ENCODE data around the gene PDLIM3. TPM values are rescaled to one million over a fixed set of nuclear protein-coding genes. Genes with fewer than 3 reads are reported as not detected.

The PDLIM3 gene
- total RNA-seq, 5 donors from 2014 or later (not counting 1 experiment from before 2014, with no cell fraction given), result 0.23 to 0.63 (median 0.63) TPM; not detected in 2

DNA sequence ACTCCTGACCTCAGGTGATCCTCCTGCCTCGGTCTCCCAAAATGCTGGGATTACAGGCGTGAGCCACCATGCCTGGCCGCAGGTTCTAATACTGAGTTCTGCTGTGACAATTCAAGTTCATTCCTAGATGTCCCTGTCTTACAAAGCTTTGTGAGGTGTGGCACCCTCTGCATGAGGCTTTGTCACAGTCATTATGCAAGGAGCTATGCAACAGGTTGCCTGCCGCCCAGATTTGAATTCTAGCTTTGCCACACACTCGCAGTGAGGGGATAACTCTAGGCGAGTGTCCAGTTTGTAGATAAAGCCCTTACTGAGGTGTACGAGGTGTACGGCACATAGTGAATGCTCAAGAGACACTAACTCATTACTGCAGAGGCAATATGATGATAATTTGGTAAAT, 67.3 kb downstream of the PDLIM3 start:
- DNase-seq (no peak), ATAC-seq (replicated peaks in 1 of 4) (no peak)
- Mint-ChIP-seq H3K4me3 (no peak overlapping the region), H3K9me3 (no peaks in the 10 kb centered on the region), H3K4me1 (peaks cover 2 to 20% (median 15%) of the 10 kb centered on the region in 3 donors), H3K36me3 (no peaks in the 10 kb centered on the region), H3K27ac (no peak overlapping the region), H3K27me3 (no peaks in the 10 kb centered on the region)
- no peak overlapping the region for H3K4me3 ChIP-seq (ENCODE audit: control insufficient read depth in 1 of 2, extremely low read depth in 1 of 2, low read length in 1 of 2)
- POLR2A ChIA-PET, result interaction anchor here in 1 of 2 donors (0.5 kb wide), 1 partner anchor 266 kb away, joined by 3 read pairs; no protein-coding TSS in a partner anchor
- H3K9me3 ChIP-seq, result no peaks in the 10 kb centered on the region
- peaks cover 6 to 16% of the 10 kb centered on the region in 2 experiments for H3K4me1 ChIP-seq (ENCODE audit: control insufficient read depth in 1 of 2, extremely low read depth in 1 of 2, insufficient read depth in 2 of 2, low read length in 2 of 2)
- no peaks in the 10 kb centered on the region for H3K36me3 ChIP-seq (ENCODE audit: control insufficient read depth in 2 of 2, extremely low read depth in 1 of 2, insufficient read depth in 1 of 2, low read length in 1 of 2)
- peaks cover 4 to 6% of the 10 kb centered on the region in 2 experiments for H3K27me3 ChIP-seq (replicated peaks in 1 of 2; ENCODE audit: control insufficient read depth in 2 of 2, extremely low read depth in 1 of 2, insufficient read depth in 2 of 2, low read length in 1 of 2)
- H3K27ac ChIP-seq (ENCODE audit: low read length), result no peak overlapping the region
- WGBS (ENCODE audit: insufficient coverage), result 82% methylated on average over 4 of the region's 8 CpGs
- CTCF ChIA-PET, result no interaction called here

DNA sequence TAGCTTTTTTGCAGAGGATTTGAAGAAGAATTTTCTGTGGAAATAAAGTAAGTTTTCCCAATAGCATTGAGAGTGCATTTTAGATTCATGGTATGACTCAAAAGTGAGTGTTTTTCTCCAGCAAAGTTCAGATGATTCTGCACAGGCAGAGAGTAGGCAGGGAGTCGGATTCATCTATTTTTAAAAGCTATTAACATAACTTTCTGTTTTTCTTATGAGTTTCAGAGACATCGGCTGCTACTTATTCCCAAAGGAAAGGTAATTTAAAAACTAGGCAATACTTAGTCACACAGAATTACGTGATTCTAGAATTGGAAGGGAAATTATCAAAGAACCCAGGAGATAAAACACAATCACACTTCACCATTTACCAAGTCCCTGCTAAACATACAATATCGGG, 68.2 kb downstream of the PDLIM3 start:
- Histone ChIP-seq H3K4me3 (ENCODE audit: control insufficient read depth in 1 of 2, extremely low read depth in 1 of 2, low read length in 1 of 2) (no peak overlapping the region), H3K4me1 (ENCODE audit: control insufficient read depth in 1 of 2, extremely low read depth in 1 of 2, insufficient read depth in 2 of 2, low read length in 2 of 2) (peaks cover 5 to 11% of the 10 kb centered on the region in 2 experiments), H3K27me3 (replicated peaks in 1 of 2; ENCODE audit: control insufficient read depth in 2 of 2, extremely low read depth in 1 of 2, insufficient read depth in 2 of 2, low read length in 1 of 2) (peaks cover 2% of the 10 kb centered on the region in 2 experiments), H3K9me3 (no peaks in the 10 kb centered on the region), H3K27ac (ENCODE audit: low read length) (no peak overlapping the region), H3K36me3 (ENCODE audit: control insufficient read depth in 2 of 2, extremely low read depth in 1 of 2, insufficient read depth in 1 of 2, low read length in 1 of 2) (no peaks in the 10 kb centered on the region)
- ATAC-seq (replicated peaks in 1 of 4), result no peak
- no peak overlapping the region for H3K27ac Mint-ChIP-seq
- peaks cover 2 to 19% (median 15%) of the 10 kb centered on the region in 3 donors for H3K4me1 Mint-ChIP-seq
- CTCF ChIA-PET, result no interaction called here
- H3K4me3 Mint-ChIP-seq, result no peak overlapping the region
- POLR2A ChIA-PET, result no interaction called here
- H3K9me3 Mint-ChIP-seq, result no peaks in the 10 kb centered on the region
- no peaks in the 10 kb centered on the region for H3K27me3 Mint-ChIP-seq
- no peak for DNase-seq
- H3K36me3 Mint-ChIP-seq, result no peaks in the 10 kb centered on the region
- no CpG with 5 or more reads among the region's 4 CpGs for WGBS (ENCODE audit: insufficient coverage)

DNA sequence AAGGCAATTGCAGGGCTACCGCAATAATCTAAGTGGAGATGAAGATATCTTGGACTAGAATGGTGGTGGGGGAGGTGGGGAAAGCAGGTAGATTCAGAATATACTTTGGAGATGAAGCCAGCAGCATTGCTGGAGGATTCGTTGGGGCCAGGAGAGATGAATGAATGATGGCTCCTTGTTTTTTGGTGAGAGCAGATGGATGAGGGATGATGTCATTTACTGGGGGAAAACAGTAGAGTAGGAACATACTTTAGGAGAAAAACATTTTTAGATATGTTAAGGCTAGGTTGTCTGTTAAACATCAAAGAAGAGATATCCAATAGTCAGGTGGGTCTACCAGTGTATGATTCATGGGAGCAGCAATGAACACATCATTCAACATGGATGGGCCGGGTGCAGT, 69.6 kb downstream of the PDLIM3 start:
- H3K27me3 Mint-ChIP-seq, result peaks cover 0 to 4% of the 10 kb centered on the region in 2 donors
- no peak for DNase-seq
- 90% methylated on average over 3 of the region's 3 CpGs for WGBS (ENCODE audit: insufficient coverage)
- ChIA-PET CTCF (no interaction called here), POLR2A (no interaction called here)
- no peaks in the 10 kb centered on the region for H3K9me3 Mint-ChIP-seq
- H3K27ac Mint-ChIP-seq, result no peak overlapping the region
- H3K4me3 Mint-ChIP-seq, result no peak overlapping the region
- H3K4me1 Mint-ChIP-seq, result peaks cover 0 to 14% (median 10%) of the 10 kb centered on the region in 3 donors
- Histone ChIP-seq H3K9me3 (no peaks in the 10 kb centered on the region), H3K27ac (ENCODE audit: low read length) (no peak overlapping the region), H3K36me3 (ENCODE audit: control insufficient read depth in 2 of 2, extremely low read depth in 1 of 2, insufficient read depth in 1 of 2, low read length in 1 of 2) (no peaks in the 10 kb centered on the region), H3K27me3 (replicated peaks in 1 of 2; ENCODE audit: control insufficient read depth in 2 of 2, extremely low read depth in 1 of 2, insufficient read depth in 2 of 2, low read length in 1 of 2) (peaks cover 2% of the 10 kb centered on the region in 2 experiments), H3K4me3 (ENCODE audit: control insufficient read depth in 1 of 2, extremely low read depth in 1 of 2, low read length in 1 of 2) (no peak overlapping the region), H3K4me1 (ENCODE audit: control insufficient read depth in 1 of 2, extremely low read depth in 1 of 2, insufficient read depth in 2 of 2, low read length in 2 of 2) (peaks cover 0 to 5% of the 10 kb centered on the region in 2 experiments)
- ATAC-seq (replicated peaks in 1 of 4), result no peak
- no peaks in the 10 kb centered on the region for H3K36me3 Mint-ChIP-seq

DNA sequence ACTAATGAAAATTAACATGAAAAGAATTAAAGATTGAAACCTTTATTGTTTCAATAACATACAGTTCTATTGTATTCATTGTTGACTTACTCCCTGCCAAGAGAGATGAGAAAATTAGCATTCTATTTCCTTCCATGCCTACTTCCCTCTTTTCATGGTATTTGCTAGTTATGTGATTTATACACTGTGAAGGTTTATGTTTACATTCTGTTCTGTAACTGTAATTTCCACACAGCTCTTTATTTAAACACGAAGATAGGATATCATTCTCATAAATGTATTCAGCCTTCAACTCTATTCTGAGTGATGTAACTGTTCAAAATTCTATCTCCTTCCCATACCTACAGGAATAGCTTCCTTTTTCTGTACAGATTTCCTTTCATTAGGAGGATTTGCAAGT, 70.4 kb downstream of the PDLIM3 start:
- H3K4me1 ChIP-seq (ENCODE audit: control insufficient read depth in 1 of 2, extremely low read depth in 1 of 2, insufficient read depth in 2 of 2, low read length in 2 of 2), result no peaks in the 10 kb centered on the region
- no peak overlapping the region for H3K27ac ChIP-seq (ENCODE audit: low read length)
- H3K27me3 ChIP-seq (replicated peaks in 1 of 2; ENCODE audit: control insufficient read depth in 2 of 2, extremely low read depth in 1 of 2, insufficient read depth in 2 of 2, low read length in 1 of 2), result peaks cover 2% of the 10 kb centered on the region in 2 experiments
- Mint-ChIP-seq H3K4me1 (peaks cover 0 to 6% (median 4%) of the 10 kb centered on the region in 3 donors), H3K36me3 (no peaks in the 10 kb centered on the region), H3K9me3 (no peaks in the 10 kb centered on the region), H3K4me3 (no peak overlapping the region), H3K27me3 (peaks cover 7 to 9% of the 10 kb centered on the region in 2 donors), H3K27ac (no peak overlapping the region)
- no peak for ATAC-seq (replicated peaks in 1 of 4)
- POLR2A ChIA-PET, result no interaction called here
- H3K36me3 ChIP-seq (ENCODE audit: control insufficient read depth in 2 of 2, extremely low read depth in 1 of 2, insufficient read depth in 1 of 2, low read length in 1 of 2), result no peaks in the 10 kb centered on the region
- no peak for DNase-seq
- H3K4me3 ChIP-seq (ENCODE audit: control insufficient read depth in 1 of 2, extremely low read depth in 1 of 2, low read length in 1 of 2), result no peak overlapping the region
- WGBS (ENCODE audit: insufficient coverage), result no CpG with 5 or more reads among the region's 1 CpG
- CTCF ChIA-PET, result no interaction called here
- H3K9me3 ChIP-seq, result no peaks in the 10 kb centered on the region

DNA sequence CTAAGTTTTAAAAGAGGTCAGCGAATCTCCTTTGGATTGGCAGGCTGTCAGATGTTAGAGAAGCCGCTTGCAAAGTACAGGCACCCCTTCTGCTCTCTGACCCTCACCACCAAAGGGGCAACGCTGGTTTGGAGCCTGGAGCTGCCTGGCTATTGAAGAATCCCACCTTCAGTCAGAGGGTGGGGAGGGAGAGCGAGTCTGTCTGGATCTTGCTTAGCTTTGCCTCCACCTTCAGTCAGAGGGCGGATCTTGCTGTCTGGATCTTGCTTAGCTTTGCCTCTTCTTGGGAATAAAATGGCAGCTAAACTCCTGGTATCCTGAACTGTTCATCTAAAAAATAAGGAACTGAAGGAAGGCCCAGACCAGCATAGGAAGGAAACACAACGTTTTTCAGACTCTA, 71.1 kb downstream of the PDLIM3 start:
- DNase-seq (no peak), ATAC-seq (replicated peaks in 1 of 4) (no peak)
- no peaks in the 10 kb centered on the region for H3K4me1 Mint-ChIP-seq
- no peak overlapping the region for H3K4me3 Mint-ChIP-seq
- Histone ChIP-seq H3K4me3 (ENCODE audit: control insufficient read depth in 1 of 2, extremely low read depth in 1 of 2, low read length in 1 of 2) (no peak overlapping the region), H3K36me3 (ENCODE audit: control insufficient read depth in 2 of 2, extremely low read depth in 1 of 2, insufficient read depth in 1 of 2, low read length in 1 of 2) (no peaks in the 10 kb centered on the region), H3K9me3 (no peaks in the 10 kb centered on the region), H3K27me3 (replicated peaks in 1 of 2; ENCODE audit: control insufficient read depth in 2 of 2, extremely low read depth in 1 of 2, insufficient read depth in 2 of 2, low read length in 1 of 2) (peaks cover 0 to 2% of the 10 kb centered on the region in 2 experiments), H3K4me1 (ENCODE audit: control insufficient read depth in 1 of 2, extremely low read depth in 1 of 2, insufficient read depth in 2 of 2, low read length in 2 of 2) (no peaks in the 10 kb centered on the region), H3K27ac (ENCODE audit: low read length) (no peak overlapping the region)
- H3K27me3 Mint-ChIP-seq, result peaks cover 7 to 14% of the 10 kb centered on the region in 2 donors
- no peak overlapping the region for H3K27ac Mint-ChIP-seq
- H3K36me3 Mint-ChIP-seq, result no peaks in the 10 kb centered on the region
- H3K9me3 Mint-ChIP-seq, result no peaks in the 10 kb centered on the region
- CTCF ChIA-PET, result no interaction called here
- POLR2A ChIA-PET, result no interaction called here
- 42% methylated on average over 2 of the region's 6 CpGs for WGBS (ENCODE audit: insufficient coverage)

DNA sequence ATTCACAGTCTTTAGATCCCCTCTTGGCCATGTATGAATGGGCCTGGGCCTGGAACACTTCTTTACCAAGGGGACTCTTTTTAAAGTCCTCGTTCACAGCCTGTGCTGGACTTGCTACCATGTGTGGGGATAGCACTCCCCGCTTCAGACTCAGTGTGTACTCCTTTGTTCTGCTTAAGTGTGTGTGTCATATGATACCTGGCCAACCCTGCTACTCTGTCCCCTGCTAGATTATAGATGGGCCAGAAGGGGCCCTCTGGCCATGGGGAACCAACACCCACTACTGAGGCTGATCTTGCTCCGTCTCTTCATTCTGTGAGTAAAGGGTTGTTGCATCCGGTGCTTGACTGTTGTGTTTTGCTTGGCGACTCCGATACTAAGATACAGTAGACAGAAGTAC, 71.8 kb downstream of the PDLIM3 start:
- no peaks in the 10 kb centered on the region for H3K36me3 Mint-ChIP-seq
- H3K4me1 Mint-ChIP-seq, result no peaks in the 10 kb centered on the region
- H3K4me3 Mint-ChIP-seq, result no peak overlapping the region
- WGBS (ENCODE audit: insufficient coverage), result 97% methylated on average over 3 of the region's 6 CpGs
- no peak overlapping the region for H3K27ac ChIP-seq (ENCODE audit: low read length)
- peaks cover 7 to 19% of the 10 kb centered on the region in 2 donors for H3K27me3 Mint-ChIP-seq
- H3K9me3 Mint-ChIP-seq, result no peaks in the 10 kb centered on the region
- H3K36me3 ChIP-seq (ENCODE audit: control insufficient read depth in 2 of 2, extremely low read depth in 1 of 2, insufficient read depth in 1 of 2, low read length in 1 of 2), result no peaks in the 10 kb centered on the region
- no peak overlapping the region for H3K4me3 ChIP-seq (ENCODE audit: control insufficient read depth in 1 of 2, extremely low read depth in 1 of 2, low read length in 1 of 2)
- H3K4me1 ChIP-seq (ENCODE audit: control insufficient read depth in 1 of 2, extremely low read depth in 1 of 2, insufficient read depth in 2 of 2, low read length in 2 of 2), result no peaks in the 10 kb centered on the region
- ChIA-PET POLR2A (no interaction called here), CTCF (no interaction called here)
- no peak for ATAC-seq (replicated peaks in 1 of 4)
- H3K27ac Mint-ChIP-seq, result no peak overlapping the region
- H3K27me3 ChIP-seq (replicated peaks in 1 of 2; ENCODE audit: control insufficient read depth in 2 of 2, extremely low read depth in 1 of 2, insufficient read depth in 2 of 2, low read length in 1 of 2), result peaks cover 0 to 2% of the 10 kb centered on the region in 2 experiments
- no peak for DNase-seq
- H3K9me3 ChIP-seq, result no peaks in the 10 kb centered on the region

DNA sequence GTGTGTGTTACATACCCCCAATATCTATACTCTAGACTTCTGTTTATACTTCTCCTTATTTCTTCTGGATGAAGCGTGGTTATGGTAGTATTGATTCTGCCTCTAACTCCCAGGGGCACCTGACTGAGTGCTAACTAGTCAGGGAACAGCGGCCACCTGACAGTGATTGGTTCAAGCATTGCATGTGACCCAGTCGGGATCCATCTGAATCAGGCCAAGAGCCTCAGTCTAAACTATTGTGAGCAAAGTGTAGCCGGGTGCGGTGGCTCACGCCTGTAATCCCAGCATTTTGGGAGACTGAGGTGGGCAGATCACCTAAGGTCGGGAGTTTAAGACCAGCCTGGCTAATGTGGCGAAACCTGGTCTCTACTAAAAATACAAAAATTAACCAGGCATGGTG, 73.7 kb downstream of the PDLIM3 start:
- ATAC-seq (replicated peaks in 1 of 4) (no peak), DNase-seq (no peak)
- ChIA-PET POLR2A (no interaction called here), CTCF (no interaction called here)
- Histone ChIP-seq H3K9me3 (no peaks in the 10 kb centered on the region), H3K4me1 (ENCODE audit: control insufficient read depth in 1 of 2, extremely low read depth in 1 of 2, insufficient read depth in 2 of 2, low read length in 2 of 2) (no peaks in the 10 kb centered on the region), H3K27me3 (replicated peaks in 1 of 2; ENCODE audit: control insufficient read depth in 2 of 2, extremely low read depth in 1 of 2, insufficient read depth in 2 of 2, low read length in 1 of 2) (peaks cover 0 to 2% of the 10 kb centered on the region in 2 experiments), H3K27ac (ENCODE audit: low read length) (no peak overlapping the region), H3K4me3 (ENCODE audit: control insufficient read depth in 1 of 2, extremely low read depth in 1 of 2, low read length in 1 of 2) (no peak overlapping the region), H3K36me3 (ENCODE audit: control insufficient read depth in 2 of 2, extremely low read depth in 1 of 2, insufficient read depth in 1 of 2, low read length in 1 of 2) (no peaks in the 10 kb centered on the region)
- Mint-ChIP-seq H3K4me1 (no peaks in the 10 kb centered on the region), H3K27me3 (peaks cover 12 to 21% of the 10 kb centered on the region in 2 donors), H3K9me3 (no peaks in the 10 kb centered on the region), H3K4me3 (no peak overlapping the region), H3K36me3 (no peaks in the 10 kb centered on the region), H3K27ac (no peak overlapping the region)
- WGBS (ENCODE audit: insufficient coverage), result 90% methylated on average over 5 of the region's 8 CpGs

Data from T-cell (primary cell).